Measurements from ENCODE around the gene CEP162.
"Not testable (repeated sequence)": the region's sequence is repeated elsewhere in the genome, so short reads cannot be mapped to it uniquely, and the experiment has no call there.

Gene CEP162

DNA sequence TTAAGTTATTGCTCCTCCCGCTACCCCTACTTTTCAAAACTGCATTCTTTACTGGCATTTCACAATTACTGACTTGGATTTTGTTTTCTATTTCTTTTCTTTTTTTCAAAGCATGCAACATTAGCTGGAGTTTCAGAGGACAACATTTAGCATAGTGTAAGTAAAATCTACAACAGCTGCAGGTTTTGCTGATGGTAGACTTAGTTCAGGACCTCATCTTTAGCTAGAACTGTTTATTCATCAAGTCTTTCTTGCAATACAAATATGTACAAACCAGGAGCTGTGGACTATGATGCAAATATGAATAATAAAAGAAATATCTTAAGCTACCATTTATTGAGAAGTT, 728 bp upstream of the CEP162 start:
- no peaks in the 10 kb centered on the region for H3K9me3 ChIP-seq (ENCODE audit: insufficient read depth, low read depth, low read length)
- H3F3A ChIP-seq (ENCODE audit: low read depth), result no peaks in the 10 kb centered on the region
- H3K79me2 ChIP-seq (ENCODE audit: insufficient read depth, low read length), result no peaks in the 10 kb centered on the region
- peaks cover 22% of the 10 kb centered on the region for H3K4me1 ChIP-seq (ENCODE audit: insufficient read depth, low read length, poor library complexity, severe bottlenecking)
- peak overlapping the region; percentile 60 for H3K9ac ChIP-seq (ENCODE audit: low read depth, low read length, poor library complexity, severe bottlenecking)
- no peaks in the 10 kb centered on the region for H4K20me1 ChIP-seq (ENCODE audit: insufficient read depth, low read length, poor library complexity, severe bottlenecking)
- no peak for TF ChIP-seq EZH2phosphoT487 (IDR thresholded peaks at IDR 0.05; ENCODE audit: borderline replicate concordance)
- TF ChIP-seq, protein P1, sequence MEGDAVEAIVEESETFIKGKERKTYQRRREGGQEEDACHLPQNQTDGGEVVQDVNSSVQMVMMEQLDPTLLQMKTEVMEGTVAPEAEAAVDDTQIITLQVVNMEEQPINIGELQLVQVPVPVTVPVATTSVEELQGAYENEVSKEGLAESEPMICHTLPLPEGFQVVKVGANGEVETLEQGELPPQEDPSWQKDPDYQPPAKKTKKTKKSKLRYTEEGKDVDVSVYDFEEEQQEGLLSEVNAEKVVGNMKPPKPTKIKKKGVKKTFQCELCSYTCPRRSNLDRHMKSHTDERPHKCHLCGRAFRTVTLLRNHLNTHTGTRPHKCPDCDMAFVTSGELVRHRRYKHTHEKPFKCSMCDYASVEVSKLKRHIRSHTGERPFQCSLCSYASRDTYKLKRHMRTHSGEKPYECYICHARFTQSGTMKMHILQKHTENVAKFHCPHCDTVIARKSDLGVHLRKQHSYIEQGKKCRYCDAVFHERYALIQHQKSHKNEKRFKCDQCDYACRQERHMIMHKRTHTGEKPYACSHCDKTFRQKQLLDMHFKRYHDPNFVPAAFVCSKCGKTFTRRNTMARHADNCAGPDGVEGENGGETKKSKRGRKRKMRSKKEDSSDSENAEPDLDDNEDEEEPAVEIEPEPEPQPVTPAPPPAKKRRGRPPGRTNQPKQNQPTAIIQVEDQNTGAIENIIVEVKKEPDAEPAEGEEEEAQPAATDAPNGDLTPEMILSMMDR (conservative IDR thresholded peaks at IDR 0.05; ENCODE audit: low read length), result 0 out of 2 replicates have a peak, but pooled peaks have one; percentile 23
- peak overlapping the region; percentile 99 for H2AFZ ChIP-seq (ENCODE audit: low read length)
- no peaks in the 10 kb centered on the region for H3K9me2 ChIP-seq (replicated peaks; ENCODE audit: low read depth, low read length)
- peak overlapping the region; percentile 85 for H3K4me3 ChIP-seq (ENCODE audit: low read length, poor library complexity, severe bottlenecking)
- H3K36me3 ChIP-seq (ENCODE audit: insufficient read depth, low read length), result no peaks in the 10 kb centered on the region
- H3K27me3 ChIP-seq (ENCODE audit: insufficient read depth, low read length, poor library complexity, severe bottlenecking), result peaks cover 18% of the 10 kb centered on the region
- peak overlapping the region; percentile 88 for H3K4me2 ChIP-seq (ENCODE audit: low read depth, low read length, poor library complexity, severe bottlenecking)

DNA sequence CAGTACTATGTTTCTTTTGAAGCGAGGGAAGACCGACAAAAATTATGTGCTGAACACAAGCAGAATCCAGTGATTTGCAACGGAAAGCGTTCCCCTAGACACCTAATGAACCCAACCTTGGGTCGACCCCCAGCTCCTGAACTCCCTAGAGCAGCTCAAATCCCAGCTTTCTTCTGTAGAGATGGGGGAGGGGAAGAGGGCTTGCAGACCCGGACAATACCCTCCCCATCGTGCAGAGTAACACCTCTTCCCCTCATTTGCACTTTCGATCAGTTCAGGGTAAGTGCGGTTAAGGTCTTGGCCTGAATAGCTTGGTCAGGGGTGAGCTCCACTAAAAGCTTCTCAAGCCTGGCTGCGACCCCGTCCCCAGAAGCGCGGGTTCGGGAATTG, 404 bp downstream of the CEP162 start:
- no peaks in the 10 kb centered on the region for H3K79me2 ChIP-seq (ENCODE audit: insufficient read depth, low read length)
- peak overlapping the region; percentile 85 for H3K4me3 ChIP-seq (ENCODE audit: low read length, poor library complexity, severe bottlenecking)
- H3K4me1 ChIP-seq (ENCODE audit: insufficient read depth, low read length, poor library complexity, severe bottlenecking), result peaks cover 25% of the 10 kb centered on the region
- peak overlapping the region; percentile 60 for H3K9ac ChIP-seq (ENCODE audit: low read depth, low read length, poor library complexity, severe bottlenecking)
- H2AFZ ChIP-seq (ENCODE audit: low read length), result peak overlapping the region; percentile 99
- H3K9me3 ChIP-seq (ENCODE audit: insufficient read depth, low read depth, low read length), result no peaks in the 10 kb centered on the region
- H3K4me2 ChIP-seq (ENCODE audit: low read depth, low read length, poor library complexity, severe bottlenecking), result peak overlapping the region; percentile 88
- peaks cover 18% of the 10 kb centered on the region for H3K27me3 ChIP-seq (ENCODE audit: insufficient read depth, low read length, poor library complexity, severe bottlenecking)
- no peaks in the 10 kb centered on the region for H3K9me2 ChIP-seq (replicated peaks; ENCODE audit: low read depth, low read length)
- no peaks in the 10 kb centered on the region for H4K20me1 ChIP-seq (ENCODE audit: insufficient read depth, low read length, poor library complexity, severe bottlenecking)
- TF ChIP-seq EZH2phosphoT487 (IDR thresholded peaks at IDR 0.05; ENCODE audit: borderline replicate concordance), result no peak
- TF ChIP-seq, protein P1 (conservative IDR thresholded peaks at IDR 0.05; ENCODE audit: low read length), result no peak
- no peaks in the 10 kb centered on the region for H3K36me3 ChIP-seq (ENCODE audit: insufficient read depth, low read length)
- no peaks in the 10 kb centered on the region for H3F3A ChIP-seq (ENCODE audit: low read depth)

DNA sequence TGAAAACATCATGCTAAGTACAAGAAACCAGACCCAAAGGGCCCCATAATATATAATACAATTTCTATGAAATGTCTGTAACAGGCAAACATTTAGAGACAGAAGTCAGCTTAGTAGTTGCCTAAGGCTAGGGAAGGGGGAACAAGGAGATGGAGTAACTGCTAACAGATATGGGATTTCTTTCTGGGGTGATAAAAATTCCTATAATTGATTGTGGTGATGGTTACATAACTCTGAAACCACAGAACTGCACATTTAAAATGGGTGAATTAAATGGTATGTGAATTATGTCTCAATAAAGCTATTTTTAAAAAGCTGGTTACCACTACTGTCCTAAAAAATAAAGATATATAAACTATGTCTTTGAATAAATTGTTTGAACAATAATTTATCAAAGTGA, 3.2 kb downstream of the CEP162 start:
- no peaks in the 10 kb centered on the region for H3K36me3 ChIP-seq (ENCODE audit: insufficient read depth, low read length)
- H3K4me2 ChIP-seq (ENCODE audit: low read depth, low read length, poor library complexity, severe bottlenecking), result no peak overlapping the region
- H3K27me3 ChIP-seq (ENCODE audit: insufficient read depth, low read length, poor library complexity, severe bottlenecking), result no peaks in the 10 kb centered on the region
- no peaks in the 10 kb centered on the region for H3K79me2 ChIP-seq (ENCODE audit: insufficient read depth, low read length)
- H3K4me1 ChIP-seq (ENCODE audit: insufficient read depth, low read length, poor library complexity, severe bottlenecking), result peaks cover 26% of the 10 kb centered on the region
- no peak overlapping the region for H2AFZ ChIP-seq (ENCODE audit: low read length)
- no peaks in the 10 kb centered on the region for H4K20me1 ChIP-seq (ENCODE audit: insufficient read depth, low read length, poor library complexity, severe bottlenecking)
- H3K4me3 ChIP-seq (ENCODE audit: low read length, poor library complexity, severe bottlenecking), result no peak overlapping the region
- TF ChIP-seq, protein P1 (conservative IDR thresholded peaks at IDR 0.05; ENCODE audit: low read length), result no peak
- TF ChIP-seq EZH2phosphoT487 (IDR thresholded peaks at IDR 0.05; ENCODE audit: borderline replicate concordance), result no peak
- no peak overlapping the region for H3K9ac ChIP-seq (ENCODE audit: low read depth, low read length, poor library complexity, severe bottlenecking)
- no peaks in the 10 kb centered on the region for H3K9me2 ChIP-seq (replicated peaks; ENCODE audit: low read depth, low read length)
- H3F3A ChIP-seq (ENCODE audit: low read depth), result no peaks in the 10 kb centered on the region
- H3K9me3 ChIP-seq (ENCODE audit: insufficient read depth, low read depth, low read length), result no peaks in the 10 kb centered on the region

DNA sequence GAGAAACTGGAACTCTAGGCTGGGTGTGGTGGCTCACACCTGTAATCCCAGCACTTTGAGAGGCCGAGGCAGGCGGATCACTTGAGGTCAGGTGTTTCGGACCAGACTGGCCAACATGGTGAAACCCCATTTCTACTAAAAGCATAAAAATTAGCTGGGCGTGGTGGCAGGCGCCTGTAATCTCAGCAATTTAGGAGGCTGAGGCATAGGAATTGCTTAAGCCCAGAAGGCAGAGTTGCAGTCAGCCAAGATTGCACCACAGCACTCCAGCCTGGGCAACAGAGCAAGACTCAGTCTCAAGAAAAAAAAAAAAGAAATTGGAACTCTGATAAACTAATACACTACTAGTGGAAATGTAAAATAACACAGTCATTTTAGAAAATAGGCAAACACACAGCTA, 3.8 kb downstream of the CEP162 start:
- not testable (repeated sequence) for H3K36me3 ChIP-seq (ENCODE audit: insufficient read depth, low read length); H3K79me2 ChIP-seq (ENCODE audit: insufficient read depth, low read length); H2AFZ ChIP-seq (ENCODE audit: low read length); H3K9me3 ChIP-seq (ENCODE audit: insufficient read depth, low read depth, low read length); H3K9me2 ChIP-seq (replicated peaks; ENCODE audit: low read depth, low read length); H3K4me2 ChIP-seq (ENCODE audit: low read depth, low read length, poor library complexity, severe bottlenecking); H4K20me1 ChIP-seq (ENCODE audit: insufficient read depth, low read length, poor library complexity, severe bottlenecking); H3F3A ChIP-seq (ENCODE audit: low read depth); H3K27me3 ChIP-seq (ENCODE audit: insufficient read depth, low read length, poor library complexity, severe bottlenecking); H3K9ac ChIP-seq (ENCODE audit: low read depth, low read length, poor library complexity, severe bottlenecking); H3K4me3 ChIP-seq (ENCODE audit: low read length, poor library complexity, severe bottlenecking)
- H3K4me1 ChIP-seq (ENCODE audit: insufficient read depth, low read length, poor library complexity, severe bottlenecking), result peaks cover 25% of the 10 kb centered on the region
